KMS-11 (cell line): Measurements from ENCODE around the gene IQSEC1.

Experiments
- H2AFZ ChIP-seq: fragments of 200-600 bp; sonication (generic); 2 replicates; pipeline ENCODE4 v1.6.1; 2016; ENCODE audit warnings: antibody characterized with exemption, mixed run types, low read depth
- H3K27ac ChIP-seq: fragments of 200-600 bp; sonication (generic); 2 replicates; pipeline ENCODE4 v1.6.1; 2016; ENCODE audit warnings: mild to moderate bottlenecking, mixed run types
- H3K27me3 ChIP-seq: fragments of 200-600 bp; sonication (generic); 2 replicates; pipeline ENCODE4 v1.6.1; 2017; ENCODE audit warnings: mild to moderate bottlenecking, low read depth, mixed run types, moderate library complexity; ENCODE audit not compliant: insufficient read depth
- H3K36me3 ChIP-seq: fragments of 200-600 bp; sonication (generic); 2 replicates; pipeline ENCODE4 v1.6.1; 2017; ENCODE audit warnings: mild to moderate bottlenecking, mixed run types; ENCODE audit not compliant: insufficient read depth
- H3K4me1 ChIP-seq: fragments of 200-600 bp; sonication (generic); 2 replicates; pipeline ENCODE4 v1.6.1; 2016; ENCODE audit warnings: mild to moderate bottlenecking, low read depth, mixed run types; ENCODE audit not compliant: poor library complexity, severe bottlenecking
- H3K4me2 ChIP-seq: fragments of 200-600 bp; sonication (generic); 2 replicates; pipeline ENCODE4 v1.7.0; 2016; ENCODE audit warnings: mild to moderate bottlenecking, mixed run types
- H3K4me3 ChIP-seq: fragments of 200-600 bp; sonication (generic); IDR thresholded peaks from 2 replicates; pipeline ENCODE4 v1.6.1; 2017; ENCODE audit warnings: low read depth, low read length, mixed read lengths; ENCODE audit not compliant: insufficient read depth
- H3K79me2 ChIP-seq: fragments of 200-600 bp; sonication (generic); 2 replicates; pipeline ENCODE4 v1.6.1; 2016; ENCODE audit warnings: low read depth, mixed run types; ENCODE audit not compliant: insufficient read depth
- H3K9ac ChIP-seq: fragments of 200-600 bp; sonication (generic); 2 replicates; pipeline ENCODE4 v1.6.1; 2016; ENCODE audit warnings: mild to moderate bottlenecking, mixed run types
- H4K20me1 ChIP-seq: fragments of 200-600 bp; sonication (generic); 2 replicates; pipeline ENCODE4 v1.6.1; 2016; ENCODE audit warnings: mild to moderate bottlenecking, mixed run types; ENCODE audit not compliant: insufficient read depth
- TF ChIP-seq, protein P1 (sequence below): fragments of 200-600 bp; sonication (generic); conservative IDR thresholded peaks from 2 replicates; pipeline ENCODE4 v1.6.1; 2017; ENCODE audit warnings: low read depth, mild to moderate bottlenecking, antibody characterized with exemption, low read length, moderate library complexity, mixed read lengths

Gene IQSEC1

DNA sequence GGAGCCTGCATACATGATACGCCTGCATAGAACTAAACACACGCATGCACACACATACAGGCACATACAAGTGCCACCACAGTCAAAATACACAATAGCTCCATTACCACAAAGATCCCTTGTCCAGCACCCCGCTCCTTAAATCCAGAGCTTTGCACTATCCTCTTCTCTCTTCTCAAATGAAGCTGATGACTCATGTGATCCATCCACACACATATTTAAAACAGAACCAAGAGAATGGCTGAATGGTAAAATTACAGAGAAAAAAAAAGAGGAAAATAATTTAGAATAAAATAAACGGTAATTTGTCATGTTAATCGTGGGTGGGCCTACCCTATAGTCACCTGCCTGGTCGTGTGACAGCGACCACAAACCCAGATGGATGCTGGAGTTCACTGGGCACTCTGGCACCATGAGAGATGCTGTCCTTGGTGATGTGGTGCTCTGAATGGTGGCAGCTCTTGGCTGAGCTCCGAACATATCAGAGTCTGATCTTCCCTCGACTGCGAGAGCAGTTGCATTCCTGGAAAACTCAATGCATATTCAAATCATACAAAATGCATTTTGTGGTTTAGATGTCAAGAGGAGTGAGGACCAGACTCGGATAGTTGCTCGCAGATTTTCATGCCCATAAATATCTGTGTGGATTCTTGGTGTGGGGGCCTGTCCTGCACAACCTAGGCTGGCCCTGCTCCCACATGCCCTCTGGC is 8.9 kb downstream of the IQSEC1 start:
- Histone ChIP-seq H3K4me3 (no peak overlapping the region), H3K79me2 (no peaks in the 10 kb centered on the region), H3K27me3 (no peaks in the 10 kb centered on the region), H2AFZ (no peak overlapping the region), H3K9ac (no peak overlapping the region), H3K4me2 (no peak overlapping the region), H4K20me1 (no peaks in the 10 kb centered on the region), H3K36me3 (no peaks in the 10 kb centered on the region), H3K27ac (no peak overlapping the region), H3K4me1 (peaks cover 39% of the 10 kb centered on the region)
- TF ChIP-seq, protein P1, sequence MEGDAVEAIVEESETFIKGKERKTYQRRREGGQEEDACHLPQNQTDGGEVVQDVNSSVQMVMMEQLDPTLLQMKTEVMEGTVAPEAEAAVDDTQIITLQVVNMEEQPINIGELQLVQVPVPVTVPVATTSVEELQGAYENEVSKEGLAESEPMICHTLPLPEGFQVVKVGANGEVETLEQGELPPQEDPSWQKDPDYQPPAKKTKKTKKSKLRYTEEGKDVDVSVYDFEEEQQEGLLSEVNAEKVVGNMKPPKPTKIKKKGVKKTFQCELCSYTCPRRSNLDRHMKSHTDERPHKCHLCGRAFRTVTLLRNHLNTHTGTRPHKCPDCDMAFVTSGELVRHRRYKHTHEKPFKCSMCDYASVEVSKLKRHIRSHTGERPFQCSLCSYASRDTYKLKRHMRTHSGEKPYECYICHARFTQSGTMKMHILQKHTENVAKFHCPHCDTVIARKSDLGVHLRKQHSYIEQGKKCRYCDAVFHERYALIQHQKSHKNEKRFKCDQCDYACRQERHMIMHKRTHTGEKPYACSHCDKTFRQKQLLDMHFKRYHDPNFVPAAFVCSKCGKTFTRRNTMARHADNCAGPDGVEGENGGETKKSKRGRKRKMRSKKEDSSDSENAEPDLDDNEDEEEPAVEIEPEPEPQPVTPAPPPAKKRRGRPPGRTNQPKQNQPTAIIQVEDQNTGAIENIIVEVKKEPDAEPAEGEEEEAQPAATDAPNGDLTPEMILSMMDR, result no peak

DNA sequence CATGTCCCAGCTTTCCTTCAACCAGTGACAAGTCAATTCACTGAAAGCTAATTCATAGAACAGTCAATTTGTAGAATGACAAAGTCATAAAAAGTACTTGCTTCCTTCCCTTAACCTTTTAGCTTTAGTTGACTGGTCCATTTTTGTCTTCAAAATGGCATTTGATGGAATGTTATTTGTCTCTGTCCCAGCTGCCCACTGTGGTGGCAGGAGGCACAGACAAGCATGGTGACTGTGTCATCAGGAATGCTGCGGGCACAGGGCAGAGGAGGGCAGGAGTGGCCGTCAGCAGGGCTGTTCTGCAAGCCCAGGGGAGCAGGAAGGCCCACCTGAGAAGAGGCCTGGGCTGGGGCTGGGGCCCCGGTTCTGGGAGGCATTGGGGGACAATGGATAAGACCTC is 10.0 kb downstream of the IQSEC1 start:
- no peaks in the 10 kb centered on the region for H4K20me1 ChIP-seq
- H2AFZ ChIP-seq, result no peak overlapping the region
- H3K36me3 ChIP-seq, result no peaks in the 10 kb centered on the region
- no peaks in the 10 kb centered on the region for H3K27me3 ChIP-seq
- H3K4me1 ChIP-seq, result peaks cover 37% of the 10 kb centered on the region
- no peak overlapping the region for H3K9ac ChIP-seq
- TF ChIP-seq, protein P1, result no peak
- H3K27ac ChIP-seq, result no peak overlapping the region
- no peaks in the 10 kb centered on the region for H3K79me2 ChIP-seq
- no peak overlapping the region for H3K4me3 ChIP-seq
- no peak overlapping the region; the same call in 1 of the 2 replicates for H3K4me2 ChIP-seq

DNA sequence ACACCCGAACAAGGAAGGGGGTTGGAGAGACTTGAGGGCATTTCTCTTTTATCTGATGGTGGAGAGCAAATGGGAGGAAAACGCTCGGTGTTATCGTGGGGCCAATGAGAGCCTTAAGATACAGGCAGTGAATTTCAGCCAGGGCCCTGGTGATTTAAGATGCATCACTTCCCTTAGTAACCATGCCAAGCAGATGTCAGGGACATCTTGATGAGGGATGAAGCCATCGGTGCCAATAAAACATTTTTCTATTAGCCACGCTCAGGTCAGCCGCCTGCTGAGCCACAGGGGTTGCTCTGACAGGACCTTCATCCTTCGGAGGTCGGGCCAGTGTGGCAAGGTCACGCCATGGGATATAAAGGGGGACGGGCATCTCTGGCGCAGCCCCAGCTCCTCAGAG is 10.6 kb downstream of the IQSEC1 start:
- Histone ChIP-seq H3K27me3 (no peaks in the 10 kb centered on the region), H3K36me3 (no peaks in the 10 kb centered on the region), H3K79me2 (no peaks in the 10 kb centered on the region), H3K4me3 (no peak overlapping the region), H3K9ac (no peak overlapping the region), H3K4me2 (no peak overlapping the region), H2AFZ (no peak overlapping the region), H3K27ac (no peak overlapping the region), H3K4me1 (peaks cover 42% of the 10 kb centered on the region), H4K20me1 (no peaks in the 10 kb centered on the region)
- TF ChIP-seq, protein P1, result no peak

DNA sequence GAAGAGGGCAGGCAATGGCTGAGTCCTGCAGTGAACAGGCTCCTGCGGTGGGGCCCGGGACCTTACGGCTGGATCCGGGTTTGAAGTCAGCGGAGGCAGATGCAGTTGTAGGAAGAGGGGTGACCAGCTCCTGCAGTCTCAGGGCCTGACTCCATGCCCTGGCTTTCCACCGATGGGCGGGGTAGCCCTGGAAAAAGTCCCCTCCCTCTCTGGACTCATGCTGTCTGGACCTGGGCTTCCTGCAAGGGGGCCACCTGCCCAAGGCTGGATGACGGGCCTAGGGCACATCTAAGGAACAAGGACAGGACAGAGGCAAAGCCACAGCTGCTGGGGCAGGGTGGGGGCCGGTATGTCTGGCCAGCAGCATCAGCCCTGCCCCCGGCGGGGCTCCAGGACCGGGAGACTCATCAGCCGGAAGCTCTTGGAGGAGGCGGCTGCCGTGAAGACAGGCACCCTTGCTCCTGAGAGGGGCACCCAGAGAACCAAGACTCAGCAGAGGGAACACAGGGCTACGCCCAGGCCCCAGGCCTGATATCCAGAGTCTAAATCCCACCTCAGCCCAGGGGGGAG is 12.8 kb downstream of the IQSEC1 start:
- H3K36me3 ChIP-seq, result no peaks in the 10 kb centered on the region
- no peak overlapping the region for H3K9ac ChIP-seq
- peaks cover 40% of the 10 kb centered on the region for H3K4me1 ChIP-seq
- no peak overlapping the region for H2AFZ ChIP-seq
- TF ChIP-seq, protein P1, result no peak
- no peak overlapping the region for H3K4me3 ChIP-seq
- no peaks in the 10 kb centered on the region for H3K27me3 ChIP-seq
- no peak overlapping the region for H3K27ac ChIP-seq
- H3K4me2 ChIP-seq, result no peak overlapping the region
- no peaks in the 10 kb centered on the region for H3K79me2 ChIP-seq
- no peaks in the 10 kb centered on the region for H4K20me1 ChIP-seq
